Measurements from ENCODE around the gene UNC119B. TPM values are rescaled to one million over a fixed set of nuclear protein-coding genes. Genes with fewer than 3 reads are reported as not detected.

Gene UNC119B
- total RNA-seq, 1 donor from 2014 or later: 66.6 TPM

DNA sequence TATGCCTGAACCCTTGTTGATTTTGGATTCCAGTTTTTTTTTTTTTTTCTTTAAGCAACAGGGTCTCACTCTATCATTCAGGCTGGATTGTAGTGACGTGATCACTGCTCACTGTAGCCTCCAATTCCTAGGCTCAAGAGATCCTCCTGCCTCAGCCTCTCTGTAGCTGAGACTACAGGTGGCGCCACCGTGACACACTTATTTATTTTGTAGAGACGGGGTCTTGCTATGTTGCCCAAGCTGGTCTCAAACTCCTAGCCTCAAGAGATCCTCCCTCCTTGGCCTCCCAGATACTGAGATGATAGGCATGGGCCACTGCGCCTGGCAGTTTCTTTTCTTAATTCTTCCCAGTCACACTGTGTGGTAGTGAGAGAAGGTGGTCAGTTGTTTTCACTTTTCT lies 40.5 kb downstream of the UNC119B start:
- Mint-ChIP-seq H3K4me3 (ENCODE audit: low read depth) (no peak overlapping the region), H3K27me3 (no peaks in the 10 kb centered on the region), H3K4me1 (ENCODE audit: low read depth) (no peaks in the 10 kb centered on the region), H3K9me3 (ENCODE audit: low read depth) (peaks cover 5% of the 10 kb centered on the region), H3K36me3 (ENCODE audit: insufficient read depth) (peaks cover 1% of the 10 kb centered on the region), H3K27ac (no peak overlapping the region)
- no peak for DNase-seq (ENCODE audit: low spot score, unreplicated experiment)
- TF ChIP-seq, protein P1, sequence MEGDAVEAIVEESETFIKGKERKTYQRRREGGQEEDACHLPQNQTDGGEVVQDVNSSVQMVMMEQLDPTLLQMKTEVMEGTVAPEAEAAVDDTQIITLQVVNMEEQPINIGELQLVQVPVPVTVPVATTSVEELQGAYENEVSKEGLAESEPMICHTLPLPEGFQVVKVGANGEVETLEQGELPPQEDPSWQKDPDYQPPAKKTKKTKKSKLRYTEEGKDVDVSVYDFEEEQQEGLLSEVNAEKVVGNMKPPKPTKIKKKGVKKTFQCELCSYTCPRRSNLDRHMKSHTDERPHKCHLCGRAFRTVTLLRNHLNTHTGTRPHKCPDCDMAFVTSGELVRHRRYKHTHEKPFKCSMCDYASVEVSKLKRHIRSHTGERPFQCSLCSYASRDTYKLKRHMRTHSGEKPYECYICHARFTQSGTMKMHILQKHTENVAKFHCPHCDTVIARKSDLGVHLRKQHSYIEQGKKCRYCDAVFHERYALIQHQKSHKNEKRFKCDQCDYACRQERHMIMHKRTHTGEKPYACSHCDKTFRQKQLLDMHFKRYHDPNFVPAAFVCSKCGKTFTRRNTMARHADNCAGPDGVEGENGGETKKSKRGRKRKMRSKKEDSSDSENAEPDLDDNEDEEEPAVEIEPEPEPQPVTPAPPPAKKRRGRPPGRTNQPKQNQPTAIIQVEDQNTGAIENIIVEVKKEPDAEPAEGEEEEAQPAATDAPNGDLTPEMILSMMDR (IDR thresholded peaks at IDR 0.05; ENCODE audit: unreplicated experiment): no peak

DNA sequence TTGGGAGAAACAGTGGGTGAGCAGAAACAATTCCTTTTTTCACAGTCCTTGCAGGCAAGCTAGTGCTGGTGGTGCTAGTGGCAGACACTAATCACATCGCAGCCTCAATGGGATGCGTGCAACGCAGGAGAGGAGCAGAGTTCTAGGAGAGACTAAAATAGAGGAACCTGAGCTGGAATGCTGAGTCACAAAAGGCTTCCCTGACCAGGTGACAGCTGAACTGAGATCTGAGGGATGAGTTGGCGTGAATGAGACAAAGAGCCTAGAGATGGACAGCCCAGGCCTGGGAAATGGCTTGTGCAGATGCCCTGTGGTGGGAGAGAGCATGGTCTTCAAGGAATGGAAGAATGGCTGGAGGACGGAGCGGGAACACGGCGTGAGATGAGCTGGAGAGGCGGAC lies 41.1 kb downstream of the UNC119B start:
- TF ChIP-seq, protein P1 (IDR thresholded peaks at IDR 0.05; ENCODE audit: unreplicated experiment): no peak
- Mint-ChIP-seq H3K27me3 (no peaks in the 10 kb centered on the region), H3K4me3 (ENCODE audit: low read depth) (no peak overlapping the region), H3K9me3 (ENCODE audit: low read depth) (peaks cover 5% of the 10 kb centered on the region), H3K27ac (no peak overlapping the region), H3K36me3 (ENCODE audit: insufficient read depth) (peaks cover 1% of the 10 kb centered on the region), H3K4me1 (ENCODE audit: low read depth) (no peaks in the 10 kb centered on the region)
- no peak for DNase-seq (ENCODE audit: low spot score, unreplicated experiment)

DNA sequence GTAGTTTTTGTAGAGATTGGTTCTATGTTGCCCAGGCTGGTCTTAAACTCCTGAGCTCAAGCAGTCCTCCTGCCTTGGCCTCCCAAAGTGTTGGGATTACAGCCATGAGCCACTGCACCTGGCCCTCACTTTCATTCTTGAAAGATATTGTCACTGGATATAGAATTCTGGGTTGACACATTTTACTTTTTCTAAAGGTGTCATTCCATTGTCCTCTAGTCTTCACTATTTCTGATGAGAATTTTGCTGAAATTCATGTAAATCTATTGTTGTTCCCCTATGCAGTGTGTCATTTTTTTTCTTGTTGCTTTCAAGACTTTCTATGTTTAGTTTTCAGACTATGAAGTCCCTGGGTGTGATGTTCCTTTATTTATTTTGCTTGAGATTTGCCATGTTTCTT lies 44.5 kb downstream of the UNC119B start:
- Mint-ChIP-seq H3K4me3 (ENCODE audit: low read depth) (no peak overlapping the region), H3K9me3 (ENCODE audit: low read depth) (peaks cover 5% of the 10 kb centered on the region), H3K27ac (no peak overlapping the region), H3K36me3 (ENCODE audit: insufficient read depth) (peaks cover 4% of the 10 kb centered on the region), H3K27me3 (no peaks in the 10 kb centered on the region), H3K4me1 (ENCODE audit: low read depth) (no peaks in the 10 kb centered on the region)
- DNase-seq (ENCODE audit: low spot score, unreplicated experiment): no peak
- TF ChIP-seq, protein P1 (IDR thresholded peaks at IDR 0.05; ENCODE audit: unreplicated experiment): no peak

DNA sequence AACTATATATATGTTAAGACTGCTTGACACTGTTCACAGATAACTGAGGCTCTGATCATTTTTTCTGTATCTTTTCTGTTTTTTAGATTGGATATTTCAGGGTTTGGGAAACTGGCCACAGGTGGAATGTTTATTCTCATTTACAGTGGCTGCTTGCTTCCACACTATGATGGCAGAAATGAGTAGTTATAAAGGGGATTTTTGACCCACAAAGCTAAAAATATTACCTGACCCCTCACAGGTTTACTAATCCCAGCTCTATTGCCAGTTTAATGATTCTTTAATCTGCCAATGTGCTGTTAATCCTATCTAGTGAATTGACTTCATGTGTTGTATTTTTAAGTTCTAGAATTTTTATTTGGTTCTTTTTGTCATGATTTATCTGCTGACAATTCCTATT lies 45.0 kb downstream of the UNC119B start:
- Mint-ChIP-seq H3K4me1 (ENCODE audit: low read depth) (no peaks in the 10 kb centered on the region), H3K27ac (no peak overlapping the region)

DNA sequence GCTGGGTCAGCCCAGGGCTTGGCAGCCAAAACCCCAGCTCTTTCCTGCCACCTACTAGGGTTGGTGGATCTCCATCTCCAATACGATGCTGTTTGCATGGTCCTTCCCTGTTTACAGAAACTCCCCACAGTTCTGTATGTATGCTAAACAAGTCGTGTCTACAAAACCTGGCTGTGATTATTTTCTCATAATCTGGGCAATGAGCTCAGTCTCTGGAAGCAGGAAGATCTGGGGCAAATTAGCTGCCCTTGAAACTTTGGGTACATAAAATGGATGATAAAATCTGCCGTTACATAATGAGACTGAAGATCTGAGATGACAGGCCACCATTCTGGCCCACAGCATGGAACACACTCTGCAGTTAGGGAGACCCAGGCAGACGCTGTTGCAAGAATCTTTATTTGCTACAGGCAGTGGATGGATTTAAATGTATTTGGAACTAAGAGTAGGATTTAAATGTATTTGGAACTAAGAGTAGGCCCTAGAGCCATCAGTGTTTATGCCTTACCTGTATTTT lies 47.0 kb downstream of the UNC119B start:
- TF ChIP-seq, protein P1 (IDR thresholded peaks at IDR 0.05; ENCODE audit: unreplicated experiment): no peak
- Mint-ChIP-seq H3K4me1 (ENCODE audit: low read depth) (peaks cover 9% of the 10 kb centered on the region), H3K9me3 (ENCODE audit: low read depth) (peaks cover 5% of the 10 kb centered on the region), H3K27me3 (no peaks in the 10 kb centered on the region), H3K27ac (no peak overlapping the region), H3K4me3 (ENCODE audit: low read depth) (no peak overlapping the region), H3K36me3 (ENCODE audit: insufficient read depth) (peaks cover 12% of the 10 kb centered on the region)
- DNase-seq (ENCODE audit: low spot score, unreplicated experiment): no peak

More for the DNA sequence above, 45.0 kb downstream of the UNC119B start:
- no peak for DNase-seq (ENCODE audit: low spot score, unreplicated experiment)
- Mint-ChIP-seq H3K27me3 (no peaks in the 10 kb centered on the region), H3K36me3 (ENCODE audit: insufficient read depth) (peaks cover 6% of the 10 kb centered on the region), H3K4me3 (ENCODE audit: low read depth) (no peak overlapping the region), H3K9me3 (ENCODE audit: low read depth) (peaks cover 5% of the 10 kb centered on the region)
- TF ChIP-seq, protein P1 (IDR thresholded peaks at IDR 0.05; ENCODE audit: unreplicated experiment): no peak
